ENCODE results near the gene CD300LD. TPM values are rescaled to one million over a fixed set of nuclear protein-coding genes. Genes with fewer than 3 reads are reported as not detected.
A peak's percentile ranks its signal among the peaks of the same experiment; 100 is the strongest.
"Not testable (repeated sequence)": the region's sequence is repeated elsewhere in the genome, so short reads cannot be mapped to it uniquely, and the experiment has no call there.

CD300LD gene
- total RNA-seq, 2 experiments from 2014 or later, result 0.18 TPM; not detected in 1

DNA sequence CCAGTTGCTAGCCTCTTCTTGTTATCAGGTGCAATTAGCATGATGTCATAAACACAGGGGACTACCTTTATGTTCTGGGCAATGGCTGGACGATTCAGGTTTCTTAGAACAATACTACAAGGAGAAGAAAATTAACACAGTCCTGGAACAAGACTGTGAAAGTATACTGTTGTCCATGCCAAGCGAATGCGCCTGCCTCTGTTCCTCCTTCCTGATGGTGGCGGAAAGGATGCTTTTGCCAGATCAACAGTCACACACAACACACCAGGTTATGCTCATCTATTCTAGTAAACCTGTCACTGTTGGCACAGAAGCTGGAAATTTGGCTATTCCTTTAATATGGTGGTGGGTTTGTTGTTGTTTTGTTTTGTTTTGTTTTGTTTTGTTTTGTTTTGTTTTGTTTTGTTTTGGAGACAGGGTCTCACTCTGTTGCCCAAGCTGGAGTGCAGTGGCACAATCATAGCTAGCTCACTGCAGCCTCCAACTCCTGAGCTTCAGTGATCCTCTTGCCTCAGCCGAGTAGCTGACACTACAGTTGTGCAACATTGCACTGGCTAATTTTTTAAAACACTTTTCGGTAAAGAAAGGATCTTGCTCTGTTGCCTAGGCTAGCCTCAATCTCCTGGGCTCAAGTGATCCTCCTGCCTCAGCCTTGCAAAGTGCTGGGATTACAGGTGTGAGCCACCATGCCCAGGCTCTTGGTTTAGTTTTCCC lies 3.1 kb upstream of the CD300LD start:
- no peak for DNase-seq
- Mint-ChIP-seq H3K4me1 (peaks cover 36% of the 10 kb centered on the region), H3K27me3 (peaks cover 4% of the 10 kb centered on the region), H3K36me3 (ENCODE audit: low read depth) (no peaks in the 10 kb centered on the region), H3K9me3 (ENCODE audit: low read depth) (no peaks in the 10 kb centered on the region), H3K27ac (no peak overlapping the region), H3K4me3 (no peak overlapping the region)
- ChIA-PET POLR2A (no interaction called here), CTCF (interaction anchor here (1.1 kb wide), 1 partner anchor 69 kb away, joined by 3 read pairs; no protein-coding TSS in a partner anchor)
- intact Hi-C loops (cut with DNase I, micrococcal nuclease), result no loop called here
- no peak for ATAC-seq

- intact Hi-C loops (cut with DNase I, micrococcal nuclease), result no loop called here
- Mint-ChIP-seq H3K27me3 (peaks cover 2% of the 10 kb centered on the region), H3K4me1 (peaks cover 17% of the 10 kb centered on the region), H3K4me3 (no peak overlapping the region), H3K36me3 (ENCODE audit: low read depth) (no peaks in the 10 kb centered on the region), H3K27ac (no peak overlapping the region), H3K9me3 (ENCODE audit: low read depth) (no peaks in the 10 kb centered on the region)
- DNase-seq (no peak), ATAC-seq (no peak)
- ChIA-PET CTCF (interaction anchor here (0.6 to 2.8 kb wide), 7 partner anchors 10 to 224 kb away, joined by 3 to 8 read pairs (median 3); partner anchors contain the start of gene GPR142), POLR2A (interaction anchor here (0.6 kb wide), 1 partner anchor 10 kb away, joined by 3 read pairs; no protein-coding TSS in a partner anchor)
Measured at GRCh38 chr17:74591503-74591902, 580 bp downstream of the CD300LD start.

GRCh38 chr17:74585711-74586110 lies 6.4 kb downstream of the CD300LD start:
- H3K4me3 Mint-ChIP-seq, result no peak overlapping the region

GRCh38 chr17:74584292-74585060 lies 7.6 kb downstream of the CD300LD start:
- H3K4me3 Mint-ChIP-seq, result no peak overlapping the region

More at GRCh38 chr17:74585711-74586110, 6.4 kb downstream of the CD300LD start:
- CTCF ChIA-PET, result no interaction called here
- ATAC-seq (no peak), DNase-seq (no peak)
- POLR2A ChIA-PET, result no interaction called here
- H3K9me3 Mint-ChIP-seq (ENCODE audit: low read depth), result peaks cover 5% of the 10 kb centered on the region
- no peaks in the 10 kb centered on the region for H3K4me1 Mint-ChIP-seq
- intact Hi-C loops (cut with DNase I, micrococcal nuclease), result no loop called here
- H3K27ac Mint-ChIP-seq, result no peak overlapping the region
- H3K36me3 Mint-ChIP-seq (ENCODE audit: low read depth), result no peaks in the 10 kb centered on the region
- H3K27me3 Mint-ChIP-seq, result no peaks in the 10 kb centered on the region

DNA sequence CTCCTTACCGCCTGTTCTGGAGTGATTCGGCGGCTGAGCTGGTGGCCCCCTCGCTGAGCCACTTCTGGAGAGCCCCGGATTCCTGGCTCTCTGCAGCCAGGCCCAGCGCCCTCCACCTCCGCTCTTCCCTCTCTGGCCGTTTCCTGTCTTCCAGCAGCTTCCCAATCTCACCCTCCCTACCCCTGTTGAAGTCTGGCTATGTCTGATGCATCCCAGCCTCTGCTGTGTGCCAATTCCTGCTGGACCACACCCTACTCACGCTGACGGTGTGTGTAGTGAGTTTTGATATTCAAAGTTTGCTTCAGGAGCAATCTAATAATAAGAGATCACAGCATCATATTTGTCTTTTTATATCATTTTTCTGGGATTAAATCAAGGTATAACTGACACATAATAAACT lies 9.4 kb downstream of the CD300LD start:
- DNase-seq (no peak), ATAC-seq (no peak)
- Mint-ChIP-seq H3K9me3 (ENCODE audit: low read depth) (peaks cover 5% of the 10 kb centered on the region), H3K4me3 (no peak overlapping the region), H3K27ac (no peak overlapping the region), H3K36me3 (ENCODE audit: low read depth) (peaks cover 2% of the 10 kb centered on the region), H3K4me1 (peaks cover 15% of the 10 kb centered on the region), H3K27me3 (no peaks in the 10 kb centered on the region)
- intact Hi-C loops (cut with DNase I, micrococcal nuclease), result no loop called here
- CTCF ChIA-PET, result no interaction called here
- POLR2A ChIA-PET, result no interaction called here

More at GRCh38 chr17:74584292-74585060, 7.6 kb downstream of the CD300LD start:
- Mint-ChIP-seq H3K9me3 (ENCODE audit: low read depth) (peaks cover 5% of the 10 kb centered on the region), H3K27me3 (no peaks in the 10 kb centered on the region), H3K4me1 (peaks cover 10% of the 10 kb centered on the region), H3K27ac (no peak overlapping the region), H3K36me3 (ENCODE audit: low read depth) (no peaks in the 10 kb centered on the region)
- POLR2A ChIA-PET, result no interaction called here
- CTCF ChIA-PET, result interaction anchor here (0.6 to 1.3 kb wide), 2 partner anchors 19 to 72 kb away, joined by 3 read pairs; no protein-coding TSS in a partner anchor
- ATAC-seq, result no peak
- intact Hi-C loops (cut with DNase I, micrococcal nuclease), result no loop called here
- DNase-seq, result no peak

DNA sequence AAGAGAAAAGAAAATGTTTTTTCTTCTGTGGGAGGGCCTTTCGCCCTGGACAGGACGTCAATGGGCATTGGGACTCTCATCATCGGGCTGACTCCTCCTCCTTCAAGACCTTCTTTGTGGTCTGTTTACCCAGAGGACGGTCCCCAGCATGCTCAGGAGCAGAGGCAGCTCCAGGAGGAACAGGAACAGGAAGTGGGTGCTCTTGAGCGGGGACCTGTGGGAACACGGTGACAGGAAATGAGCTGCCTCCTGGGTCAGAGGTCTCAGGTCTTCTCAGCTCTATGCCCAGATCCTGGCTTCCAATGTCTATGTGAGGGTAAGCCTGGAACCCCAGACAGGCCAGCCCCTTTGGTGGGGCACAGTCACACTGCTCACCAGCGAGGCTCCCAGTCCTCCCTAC lies 12.2 kb downstream of the CD300LD start:
- ChIA-PET POLR2A (no interaction called here), CTCF (interaction anchor here (1.5 to 1.7 kb wide), 2 partner anchors 12 to 14 kb away, joined by 3 to 8 read pairs; partner anchors contain the start of gene CD300LD)
- ATAC-seq (peak; percentile 30), DNase-seq (no peak)
- Mint-ChIP-seq H3K27ac (no peak overlapping the region), H3K9me3 (ENCODE audit: low read depth) (peaks cover 5% of the 10 kb centered on the region), H3K4me3 (no peak overlapping the region), H3K4me1 (peaks cover 15% of the 10 kb centered on the region), H3K36me3 (ENCODE audit: low read depth) (peaks cover 2% of the 10 kb centered on the region), H3K27me3 (peaks cover 3% of the 10 kb centered on the region)
- intact Hi-C loops (cut with DNase I, micrococcal nuclease), result no loop called here

GRCh38 chr17:74578979-74579378 lies 13.1 kb downstream of the CD300LD start:
- Mint-ChIP-seq H3K9me3 (ENCODE audit: low read depth) (no peaks in the 10 kb centered on the region), H3K4me1 (peaks cover 15% of the 10 kb centered on the region), H3K27ac (no peak overlapping the region), H3K27me3 (peaks cover 3% of the 10 kb centered on the region), H3K36me3 (ENCODE audit: low read depth) (peaks cover 2% of the 10 kb centered on the region), H3K4me3 (no peak overlapping the region)
- ChIA-PET POLR2A (no interaction called here), CTCF (interaction anchor here (1.5 to 1.7 kb wide), 2 partner anchors 13 kb away, joined by 3 to 8 read pairs; partner anchors contain the start of gene CD300LD)
- no peak for DNase-seq
- intact Hi-C loops (cut with DNase I, micrococcal nuclease), result no loop called here
- no peak for ATAC-seq

GRCh38 chr17:74574489-74575142 lies 17.5 kb downstream of the CD300LD start:
- ATAC-seq (no peak), DNase-seq (no peak)
- Mint-ChIP-seq H3K4me1 (peaks cover 15% of the 10 kb centered on the region), H3K4me3 (no peak overlapping the region), H3K27ac (no peak overlapping the region), H3K9me3 (ENCODE audit: low read depth) (no peaks in the 10 kb centered on the region), H3K36me3 (ENCODE audit: low read depth) (peaks cover 2% of the 10 kb centered on the region), H3K27me3 (peaks cover 3% of the 10 kb centered on the region)
- intact Hi-C loops (cut with DNase I, micrococcal nuclease), result no loop called here
- CTCF ChIA-PET, result interaction anchor here (0.7 to 1.2 kb wide), 4 partner anchors 8 to 63 kb away, joined by 3 to 4 read pairs (median 3); partner anchors contain the start of gene CD300LD
- POLR2A ChIA-PET, result no interaction called here

- intact Hi-C loops (cut with DNase I, micrococcal nuclease), result not testable (repeated sequence)
- peaks cover 20% of the 10 kb centered on the region for H3K4me1 Mint-ChIP-seq
- CTCF ChIA-PET, result interaction anchor here (1.1 to 1.2 kb wide), 2 partner anchors 29 to 62 kb away, joined by 3 to 4 read pairs; no protein-coding TSS in a partner anchor
Measured at GRCh38 chr17:74573635-74574034, 18.4 kb downstream of the CD300LD start.

GRCh38 chr17:74573169-74573568 lies 18.9 kb downstream of the CD300LD start:
- CTCF ChIA-PET, result interaction anchor here (0.5 to 0.8 kb wide), 2 partner anchors 16 to 17 kb away, joined by 3 to 4 read pairs; no protein-coding TSS in a partner anchor
- intact Hi-C loops (cut with DNase I, micrococcal nuclease), result no loop called here
- ATAC-seq, result no peak

More at GRCh38 chr17:74573635-74574034, 18.4 kb downstream of the CD300LD start:
- POLR2A ChIA-PET; H3K27ac Mint-ChIP-seq; H3K9me3 Mint-ChIP-seq (ENCODE audit: low read depth); H3K4me3 Mint-ChIP-seq; H3K36me3 Mint-ChIP-seq (ENCODE audit: low read depth); ATAC-seq; DNase-seq; H3K27me3 Mint-ChIP-seq: not testable (repeated sequence)

DNA sequence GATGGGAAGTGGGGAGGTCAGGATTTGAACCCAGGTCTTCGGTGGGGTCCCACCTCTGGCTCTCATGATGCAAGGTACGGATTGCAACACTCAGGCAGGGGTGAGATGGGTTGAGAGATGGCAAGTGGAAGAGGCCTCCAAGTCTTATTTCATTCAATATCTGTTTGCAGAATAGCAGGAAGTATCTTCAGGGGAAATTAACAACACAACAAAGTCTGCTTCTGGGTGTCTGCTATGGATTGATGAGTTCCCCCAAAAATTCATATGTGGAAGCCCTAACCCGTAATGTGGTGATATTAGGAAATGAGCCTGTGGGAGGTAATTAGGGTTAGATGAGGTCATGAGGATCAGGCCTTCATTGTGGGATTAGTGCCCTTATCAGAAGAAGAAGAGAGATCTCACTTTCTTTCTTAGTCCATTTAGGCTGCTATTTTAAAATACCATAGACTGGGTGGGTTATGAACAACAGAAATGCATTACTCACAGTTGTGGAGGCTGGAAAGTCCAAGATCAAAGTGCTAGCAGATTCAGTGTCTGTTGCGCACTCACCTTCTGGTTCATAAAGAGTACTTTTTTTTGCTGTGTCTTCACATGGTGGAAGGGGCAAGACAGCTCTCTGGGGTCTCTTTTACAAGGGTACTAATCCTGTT lies 20.3 kb downstream of the CD300LD start:
- CTCF ChIA-PET, result interaction anchor here (0.6 kb wide), 1 partner anchor 111 kb away, joined by 3 read pairs; no protein-coding TSS in a partner anchor
- DNase-seq (no peak), ATAC-seq (peak; percentile 28)
- no peak overlapping the region for H3K27ac Mint-ChIP-seq
- no peaks in the 10 kb centered on the region for H3K9me3 Mint-ChIP-seq (ENCODE audit: low read depth)
- no peak overlapping the region for H3K4me3 Mint-ChIP-seq
- intact Hi-C loops (cut with DNase I, micrococcal nuclease), result no loop called here
- H3K36me3 Mint-ChIP-seq (ENCODE audit: low read depth), result no peaks in the 10 kb centered on the region
- POLR2A ChIA-PET, result no interaction called here
- peaks cover 10% of the 10 kb centered on the region for H3K27me3 Mint-ChIP-seq
- peaks cover 25% of the 10 kb centered on the region for H3K4me1 Mint-ChIP-seq

More at GRCh38 chr17:74573169-74573568, 18.9 kb downstream of the CD300LD start:
- no peak for DNase-seq
- H3K4me3 Mint-ChIP-seq, result no peak overlapping the region
- H3K9me3 Mint-ChIP-seq (ENCODE audit: low read depth), result no peaks in the 10 kb centered on the region
- H3K36me3 Mint-ChIP-seq (ENCODE audit: low read depth), result peaks cover 2% of the 10 kb centered on the region
- H3K27ac Mint-ChIP-seq, result no peak overlapping the region
- peaks cover 24% of the 10 kb centered on the region for H3K4me1 Mint-ChIP-seq
- POLR2A ChIA-PET, result no interaction called here
- H3K27me3 Mint-ChIP-seq, result peaks cover 10% of the 10 kb centered on the region

Data from activated CD4-positive, alpha-beta T cell treated with anti-CD3 and anti-CD28 coated beads for 36 hours (primary cell).